NK-92 treated with Interleukin-12 subunit alpha and Interleukin-12 subunit beta, amount 100 ng/mL, for 24 hours (cell line): ENCODE results near the gene BDH1.
A peak's percentile ranks its signal among the peaks of the same experiment; 100 is the strongest.
"Not testable (repeated sequence)": the region's sequence is repeated elsewhere in the genome, so short reads cannot be mapped to it uniquely, and the experiment has no call there.

Experiments used
- DNase-seq: peaks from one replicate; lab custom pipeline; 2025; lab: John Stamatoyannopoulos, UW

BDH1 gene

DNA sequence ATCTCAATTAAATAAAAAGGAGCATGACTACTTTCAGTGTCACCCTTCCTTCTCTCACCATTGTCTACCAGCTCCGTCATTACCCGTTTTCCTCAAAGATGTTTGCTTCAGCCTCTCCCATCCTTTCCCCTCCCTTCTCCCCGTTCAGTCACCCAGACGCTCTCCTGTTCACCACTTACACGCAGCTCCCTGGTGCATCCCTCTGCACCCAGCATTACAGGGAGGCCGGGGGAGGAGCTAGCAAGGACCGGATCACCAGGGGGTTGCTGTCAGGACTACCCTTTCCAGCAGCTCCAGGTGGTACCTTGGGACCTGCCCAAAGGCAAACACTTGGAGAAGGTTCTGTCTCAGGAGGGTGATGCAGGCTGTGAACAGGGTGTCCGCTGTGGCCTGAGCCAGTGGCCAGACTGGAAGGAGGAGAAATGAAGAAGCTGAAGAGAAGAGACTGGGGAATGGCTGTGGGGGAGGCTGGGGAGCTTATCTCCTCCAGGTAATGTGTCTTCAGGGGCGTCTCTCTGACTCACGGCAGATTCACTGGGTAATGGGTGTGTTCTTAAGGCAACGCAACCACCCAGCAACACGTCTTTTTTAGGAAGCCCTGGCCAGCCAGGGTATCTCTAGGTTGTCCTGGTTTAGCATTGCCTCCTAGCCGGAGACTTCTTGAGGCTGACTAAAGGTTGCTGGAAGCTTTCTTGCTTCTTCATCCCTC, 21.8 kb upstream of the BDH1 start:
- no peak for DNase-seq

- DNase-seq = no peak
Observed at GRCh38 chr3:197576838-197577237, 21.1 kb upstream of the BDH1 start.

DNA sequence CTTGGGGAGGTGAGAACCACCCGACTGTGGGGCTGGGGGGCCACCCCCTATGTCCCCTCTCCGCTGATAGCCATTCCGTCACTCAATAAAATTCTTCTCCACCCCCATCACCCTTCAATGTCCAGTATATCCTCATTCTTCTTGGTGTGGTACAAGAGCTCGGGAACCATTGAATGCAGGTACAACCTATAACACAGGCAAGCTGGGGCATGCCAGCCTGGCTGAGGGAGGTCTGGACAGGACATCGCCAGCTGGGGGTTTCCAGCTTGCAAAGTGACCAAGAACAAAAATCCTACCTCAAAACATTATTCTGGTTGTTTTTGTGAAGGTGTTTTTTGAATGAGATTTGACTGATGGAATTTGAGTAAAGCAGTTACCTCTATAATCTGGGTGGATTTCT, 19.6 kb upstream of the BDH1 start:
- no peak for DNase-seq

- DNase-seq = not testable (repeated sequence)
Observed at GRCh38 chr3:197574396-197574991, 18.7 kb upstream of the BDH1 start.

DNA sequence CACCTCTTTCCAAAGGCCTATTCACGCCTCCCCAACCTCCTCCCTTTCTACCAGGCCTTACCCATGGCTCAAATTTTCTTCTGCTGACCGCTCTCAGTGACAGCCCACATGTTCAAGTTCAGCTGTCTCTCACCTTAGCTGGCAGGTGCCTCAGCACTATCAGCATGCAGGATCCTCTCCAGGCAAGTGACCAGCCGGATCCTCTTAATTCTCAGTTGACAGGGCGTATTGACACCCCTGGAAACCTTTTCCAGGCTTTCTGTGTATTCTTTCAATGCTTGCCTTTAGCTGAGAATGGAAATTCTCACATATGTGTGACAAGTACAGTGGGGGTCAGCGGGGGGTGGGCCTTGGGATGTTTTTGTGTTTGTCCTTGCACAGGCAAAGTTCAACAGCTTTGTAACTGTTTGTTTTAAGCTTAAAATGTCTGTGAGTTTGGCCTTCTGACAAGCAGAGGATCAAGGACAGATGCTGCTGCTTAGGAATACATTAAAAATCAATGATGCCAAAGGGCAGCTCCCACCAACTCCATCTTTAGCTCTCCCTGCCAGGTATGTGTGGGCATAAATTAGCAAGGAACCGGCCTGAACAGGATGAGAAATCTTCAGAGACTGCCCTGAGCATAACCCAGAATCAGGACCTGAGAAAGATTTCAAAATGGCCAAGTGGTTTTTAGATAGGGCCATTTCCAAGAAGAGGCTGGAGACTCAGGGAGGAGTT, 17.4 kb upstream of the BDH1 start:
- DNase-seq = no peak

DNA sequence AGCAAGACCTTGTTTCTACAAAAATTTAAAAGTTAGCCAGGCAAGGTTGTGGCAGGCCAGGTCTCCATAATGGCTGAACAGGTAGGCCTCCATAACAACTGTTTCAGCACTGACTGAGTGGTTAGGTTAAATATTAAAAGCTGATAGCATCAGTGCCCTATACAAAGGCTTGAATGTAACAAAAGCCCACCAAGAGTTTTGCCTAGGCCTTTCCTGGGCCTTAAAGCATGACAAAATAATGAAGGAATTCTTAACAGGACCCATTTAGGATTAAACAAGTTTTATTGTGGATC, 16.1 kb upstream of the BDH1 start:
- DNase-seq = not testable (repeated sequence)

DNA sequence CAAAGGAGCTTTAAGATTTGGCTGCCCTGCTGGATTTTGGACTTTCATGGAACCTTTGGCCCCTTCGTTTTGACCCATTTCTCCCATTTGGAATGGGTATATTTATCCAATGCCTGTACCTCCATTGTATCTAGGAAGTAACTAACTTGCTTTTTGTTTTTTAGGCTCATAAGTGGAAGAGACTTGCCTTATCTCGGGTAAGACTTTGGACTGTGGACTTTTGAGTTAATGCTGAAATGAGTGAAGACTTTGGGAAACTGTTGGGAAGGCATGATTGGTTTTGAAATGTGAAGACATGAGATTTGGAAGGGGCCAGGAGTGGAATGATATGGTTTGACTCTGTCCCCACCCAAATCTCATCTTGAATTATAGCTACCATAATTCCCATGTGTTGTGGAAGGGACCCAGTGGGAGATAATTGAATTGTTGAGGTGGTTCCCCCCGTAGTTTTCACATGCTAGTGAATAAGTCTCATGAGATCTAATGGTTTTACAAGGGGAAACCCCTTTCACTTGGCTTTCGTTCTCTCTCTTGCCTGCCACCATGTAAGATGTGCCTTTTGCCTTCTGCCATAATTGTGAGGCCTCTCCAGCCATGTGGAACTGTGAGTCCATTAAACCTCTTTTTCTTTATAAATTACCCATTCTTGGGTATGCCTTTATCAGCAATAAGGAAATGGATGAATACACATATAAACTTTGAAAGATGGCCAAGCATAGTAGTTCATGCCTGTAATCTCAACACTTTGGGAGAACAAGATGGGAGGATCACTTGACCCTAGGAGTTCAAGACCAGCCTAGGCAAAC, 15.5 kb upstream of the BDH1 start:
- DNase-seq = not testable (repeated sequence)

DNA sequence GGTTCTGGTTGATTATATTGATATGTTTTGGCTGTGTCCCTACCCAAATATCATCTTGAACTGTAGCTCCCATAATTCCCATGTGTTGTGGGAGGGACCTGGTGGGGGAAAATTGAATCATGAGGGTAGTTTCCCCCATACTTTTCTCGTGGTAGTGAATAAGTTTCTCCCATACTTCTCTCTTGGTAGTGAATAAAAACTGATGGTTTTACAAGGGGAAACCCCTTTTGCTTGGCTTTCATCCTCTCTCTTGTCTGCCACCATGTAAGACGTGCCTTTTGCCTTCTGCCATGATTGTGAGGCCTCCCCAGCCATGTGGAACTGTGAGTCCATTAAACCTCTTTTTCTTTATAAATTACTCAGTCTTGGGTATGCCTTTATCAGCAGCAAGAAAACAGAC, 13.7 kb upstream of the BDH1 start:
- DNase-seq = not testable (repeated sequence)

DNA sequence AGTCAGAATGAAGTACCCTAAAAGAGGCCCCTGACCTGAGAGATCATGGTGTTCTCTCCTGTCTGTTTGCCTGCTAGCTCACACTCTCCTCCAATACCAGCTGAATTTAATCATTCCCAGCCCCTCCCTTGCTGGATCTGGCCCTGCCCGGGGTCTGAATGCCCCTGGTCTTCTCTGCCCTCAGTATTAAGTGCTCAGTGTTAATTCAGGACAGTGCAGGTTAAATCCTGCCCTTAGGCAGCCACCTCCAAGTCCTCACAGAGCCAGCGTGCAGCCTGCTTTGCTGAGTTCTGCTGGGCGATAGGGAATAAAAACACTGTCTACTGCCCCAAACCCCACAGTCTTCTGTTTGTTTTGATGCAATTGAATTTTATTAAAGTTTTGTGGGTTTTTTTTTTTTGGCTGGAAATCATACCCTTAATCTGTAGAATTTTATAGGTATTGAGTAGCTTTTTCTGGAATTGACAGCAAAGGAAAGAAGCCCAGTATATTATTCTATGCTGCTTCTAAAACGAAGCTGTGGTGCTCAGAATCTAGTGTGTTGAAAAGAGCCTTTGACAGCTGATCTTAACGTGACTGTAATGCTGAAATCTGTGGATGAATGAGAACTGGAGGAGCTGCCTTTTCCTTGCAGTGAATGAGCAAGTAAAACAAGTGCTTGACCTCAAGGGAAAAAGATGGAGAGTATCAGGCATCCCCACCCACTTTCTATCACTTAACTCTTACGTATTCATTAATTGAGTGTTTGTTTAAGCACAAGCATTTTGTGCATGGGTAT, 12.3 kb upstream of the BDH1 start:
- DNase-seq = no peak

DNA sequence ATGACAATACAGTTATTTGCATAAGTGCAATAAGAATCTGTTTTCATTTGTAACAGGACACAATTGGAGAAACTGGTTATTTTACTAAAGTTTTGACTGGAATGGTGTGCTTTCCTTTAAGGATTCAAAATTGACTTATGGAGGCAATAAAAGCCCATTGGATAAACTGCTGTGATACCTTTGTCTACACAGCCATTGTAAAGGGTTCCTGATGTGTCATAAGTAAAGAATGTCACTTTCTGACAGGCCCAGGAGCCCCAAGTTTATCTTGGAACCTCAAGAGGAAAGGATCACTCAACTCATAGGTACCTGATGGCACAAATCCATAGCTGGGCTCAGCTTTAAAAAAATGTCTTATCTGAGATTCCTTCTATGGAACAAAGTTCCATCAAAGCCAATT, 10.4 kb upstream of the BDH1 start:
- not testable (repeated sequence) for DNase-seq

DNA sequence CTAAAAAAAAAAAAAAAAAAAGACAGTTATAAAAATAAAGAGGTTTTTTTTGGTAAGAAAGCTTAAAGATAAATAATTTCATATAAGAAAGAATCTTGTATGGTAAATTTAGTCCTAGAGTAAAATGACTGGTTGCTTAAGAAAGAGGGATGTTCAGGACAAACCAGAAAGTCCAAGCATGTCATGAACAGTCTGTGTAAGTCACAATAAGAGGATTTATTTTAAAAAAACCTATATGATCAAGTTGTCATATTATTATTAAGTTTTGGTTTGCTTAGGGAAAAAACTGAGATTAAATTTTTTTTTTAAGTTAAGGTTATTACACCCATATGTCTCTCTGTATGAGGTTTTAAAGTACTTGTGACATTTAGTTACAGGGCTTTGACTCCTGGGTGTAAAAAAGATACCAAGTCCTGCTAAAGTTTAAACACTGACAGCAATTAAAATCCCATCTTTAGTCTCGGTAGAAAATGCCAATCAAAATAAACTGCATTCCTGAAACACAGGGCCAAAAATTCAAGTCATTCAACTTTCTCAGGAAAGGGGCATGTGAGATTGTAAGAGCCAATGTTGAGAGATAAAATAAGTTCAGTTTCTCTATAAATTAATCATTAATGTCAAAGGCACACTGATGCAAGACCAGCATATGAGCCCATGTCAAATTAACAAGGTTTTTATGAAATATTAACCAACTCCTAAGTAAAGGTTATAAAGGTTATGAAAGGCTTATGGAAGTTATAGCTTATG, 8.5 kb upstream of the BDH1 start:
- no peak for DNase-seq

DNA sequence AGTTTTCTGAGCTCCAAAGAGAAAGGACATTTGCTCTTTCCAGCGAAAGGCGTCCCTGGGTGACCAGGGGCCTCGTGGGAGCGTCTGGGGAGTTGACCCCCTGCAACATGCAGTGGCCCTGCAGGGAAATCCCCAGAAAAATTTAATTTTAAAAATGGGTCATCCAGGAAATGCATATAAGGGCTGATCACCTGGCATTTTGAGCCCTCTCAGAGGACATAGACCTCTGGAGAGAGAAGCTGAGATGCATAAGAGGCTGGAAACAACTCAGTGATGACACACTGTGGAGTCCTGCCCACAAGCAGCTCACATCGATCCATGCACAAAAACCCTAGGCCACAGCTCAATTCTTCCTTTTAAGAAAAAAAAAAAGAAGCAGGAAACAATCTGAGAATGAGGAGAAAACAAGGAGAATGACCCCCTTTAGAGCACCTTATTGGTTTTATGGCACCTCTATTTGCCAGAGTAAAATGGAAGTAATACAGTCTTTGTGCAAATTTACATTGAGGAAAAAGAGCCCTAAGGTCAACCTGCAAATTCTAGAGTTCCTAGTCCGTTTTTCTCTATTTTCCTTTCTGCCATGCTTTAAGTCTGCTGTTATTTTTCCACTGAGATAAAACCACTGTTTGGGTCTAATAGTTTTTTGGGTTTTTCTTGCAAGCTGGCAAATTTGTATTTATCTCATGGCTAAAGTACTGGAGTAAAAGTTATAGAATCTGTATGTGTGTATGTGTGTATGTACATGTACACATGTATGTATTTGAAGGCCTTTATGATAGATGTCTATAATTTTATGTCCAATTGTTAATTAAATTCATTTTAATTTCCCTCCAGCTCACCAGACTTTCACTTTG, 6.9 kb upstream of the BDH1 start:
- DNase-seq = no peak

DNA sequence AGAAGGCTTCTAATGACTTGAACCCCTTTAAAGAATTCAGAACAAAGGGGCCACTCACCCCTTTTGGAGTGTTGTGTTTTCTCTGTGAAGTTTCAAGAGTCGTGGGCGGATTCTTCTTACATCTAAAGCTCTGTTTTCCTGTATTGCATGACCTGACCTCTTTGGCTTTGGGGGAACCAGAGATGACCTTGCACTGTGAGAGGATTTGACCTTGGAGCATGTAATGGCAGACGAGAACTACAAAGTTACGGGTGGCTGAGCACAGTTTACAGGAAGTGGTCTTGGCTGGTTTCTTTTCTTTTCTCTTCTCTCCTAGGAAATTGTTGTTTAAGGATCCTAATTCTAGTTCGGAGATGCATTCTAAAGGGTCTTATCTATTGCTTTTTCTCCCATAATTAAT, 6.2 kb upstream of the BDH1 start:
- DNase-seq = no peak

GRCh38 chr3:197559651-197560050, 3.9 kb upstream of the BDH1 start:
- DNase-seq = no peak

DNA sequence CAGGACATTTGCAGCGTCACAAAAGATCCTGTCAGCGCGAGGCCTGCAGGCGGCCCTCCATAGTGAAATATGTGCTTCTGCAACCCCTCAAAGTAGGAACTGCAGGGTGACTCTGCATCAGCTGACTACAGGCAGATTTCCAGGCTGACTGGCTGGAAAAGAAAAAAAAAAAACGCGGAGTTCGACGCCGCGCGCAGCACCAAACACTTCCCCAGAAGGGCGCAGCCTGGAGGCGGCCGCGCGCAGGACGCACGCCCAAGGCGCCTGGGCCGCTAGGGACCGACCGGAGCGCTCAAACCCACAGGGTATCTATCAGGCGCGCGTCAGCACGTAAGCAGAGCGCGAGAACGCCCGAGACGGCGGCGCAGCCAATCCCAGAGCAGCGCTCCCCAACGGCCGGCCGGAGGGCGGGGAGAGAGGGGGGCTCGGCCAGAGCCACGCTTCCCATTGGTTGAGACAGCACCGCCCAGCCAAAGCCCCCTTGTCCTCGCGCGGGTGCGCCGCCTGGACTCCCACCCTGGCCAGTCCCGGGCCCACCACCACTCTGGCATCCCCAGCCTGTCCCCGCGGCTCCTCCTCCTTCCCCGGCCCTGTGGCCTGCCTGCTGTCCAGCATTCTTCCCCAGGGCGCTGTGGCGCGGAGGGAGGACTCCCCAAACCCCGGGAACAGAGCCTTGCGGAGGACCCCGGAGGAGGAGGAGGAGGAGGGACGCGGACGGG, 1.0 kb downstream of the BDH1 start:
- DNase-seq = peak; percentile 96

DNA sequence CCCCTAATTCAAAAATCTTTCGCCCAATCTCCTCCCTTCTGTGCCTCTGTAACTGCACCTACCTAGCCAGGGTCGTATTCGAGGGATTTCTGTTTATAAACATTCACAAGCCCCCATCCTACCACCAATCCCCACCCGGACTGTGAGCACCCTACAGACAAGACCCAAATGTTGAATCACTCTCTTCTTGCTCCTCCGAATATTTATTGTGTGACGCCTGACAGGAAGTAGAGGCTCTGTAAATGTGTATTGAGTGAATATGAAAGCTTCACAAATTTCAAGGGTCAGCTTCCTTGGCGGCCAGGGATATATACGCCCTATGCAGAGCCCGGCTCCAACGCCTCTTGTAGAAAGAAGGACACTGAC, 1.6 kb downstream of the BDH1 start:
- DNase-seq = no peak

DNA sequence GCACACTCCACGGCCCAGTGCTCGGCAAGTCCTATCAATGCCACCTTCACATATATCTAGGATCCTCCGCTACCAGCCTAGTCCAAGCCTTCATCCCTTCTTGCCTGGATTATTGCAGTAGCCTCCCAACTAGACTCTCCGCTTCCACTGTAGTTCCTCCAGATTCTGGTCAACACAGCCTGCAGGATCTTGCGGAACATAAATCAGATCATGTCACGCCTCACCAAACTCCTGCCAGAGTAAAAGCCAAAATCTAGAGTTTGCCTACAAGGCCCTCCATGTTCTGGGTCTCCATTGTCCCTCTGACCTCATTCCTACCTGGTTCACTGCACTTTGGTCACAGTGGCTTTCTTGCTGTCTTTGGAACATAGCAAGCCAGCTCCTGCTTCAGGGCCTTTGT, 3.6 kb downstream of the BDH1 start:
- no peak for DNase-seq

DNA sequence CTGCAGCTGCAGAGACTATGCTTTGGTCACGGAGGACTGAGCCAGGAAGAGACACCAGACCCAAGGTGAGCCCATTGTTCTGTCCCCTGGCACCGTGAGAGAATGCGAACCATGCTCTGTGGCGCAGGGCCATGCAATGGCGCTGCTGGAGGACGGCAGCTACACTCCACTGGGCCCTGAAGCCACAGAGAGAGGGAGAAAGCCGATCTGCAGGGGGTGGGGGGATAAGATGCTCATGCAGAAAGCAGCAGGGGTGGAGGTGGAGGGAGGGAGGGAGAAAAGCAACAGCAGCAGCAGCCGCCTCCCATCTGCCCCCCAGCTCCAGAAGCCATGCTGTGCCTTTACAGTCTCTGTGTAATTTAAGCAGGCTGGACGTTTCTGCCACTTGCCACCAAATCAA, 5.3 kb downstream of the BDH1 start:
- DNase-seq = no peak

GRCh38 chr3:197549261-197549885, 6.4 kb downstream of the BDH1 start:
- DNase-seq = no peak
